AG04449 (cell line): Measurements from ENCODE around the gene AGAP1.

ENCODE experiments used
- CTCF ChIA-PET: fragments of 350-600 bp; formaldehyde crosslinking; extraction: SDS; loops from one replicate; lab custom pipeline; 2021; ENCODE audit warnings: antibody characterized with exemption; lab: Yijun Ruan, JAX
- POLR2A ChIA-PET: fragments of 400-600, 350-600 bp; formaldehyde crosslinking; extraction: SDS; loops from one replicate; lab custom pipeline; 2020; ENCODE audit warnings: antibody characterized with exemption, inconsistent platforms; lab: Yijun Ruan, JAX
- DNase-seq: peaks from one replicate; pipeline ENCODE4 v3.0.0-alpha.2; 2010; ENCODE audit warnings: low read depth, low spot score
- H3K4me3 ChIP-seq: 2 replicates; pipeline ENCODE4 v1.5.1; 2011; ENCODE audit warnings: low read depth, mild to moderate bottlenecking, control low read depth, low read length
- CTCF ChIP-seq: IDR thresholded peaks from one replicate; pipeline ENCODE4 v1.5.1; 2011; ENCODE audit warnings: mild to moderate bottlenecking, moderate library complexity, low read length, control low read depth, inconsistent platforms; ENCODE audit not compliant: insufficient read depth; ENCODE audit errors: missing control alignments

Gene AGAP1

GRCh38 chr2:235848055-235848454 is 354.2 kb downstream of the AGAP1 start:
- no peak for DNase-seq
- POLR2A ChIA-PET: no interaction called here
- no peak overlapping the region for H3K4me3 ChIP-seq
- CTCF ChIA-PET: no interaction called here
- TF ChIP-seq CTCF: no peak

GRCh38 chr2:235848946-235849345 is 355.1 kb downstream of the AGAP1 start:
- CTCF ChIA-PET: no interaction called here
- DNase-seq: no peak
- POLR2A ChIA-PET: no interaction called here
- H3K4me3 ChIP-seq: no peak overlapping the region
- TF ChIP-seq CTCF: no peak

GRCh38 chr2:235849489-235849888 is 355.6 kb downstream of the AGAP1 start:
- CTCF ChIA-PET: no interaction called here

GRCh38 chr2:235850289-235850688 is 356.4 kb downstream of the AGAP1 start:
- POLR2A ChIA-PET: no interaction called here
- no peak overlapping the region for H3K4me3 ChIP-seq
- DNase-seq: no peak
- no peak for TF ChIP-seq CTCF
- CTCF ChIA-PET: no interaction called here

More at GRCh38 chr2:235849489-235849888, 355.6 kb downstream of the AGAP1 start:
- POLR2A ChIA-PET: no interaction called here
- no peak for DNase-seq
- no peak overlapping the region for H3K4me3 ChIP-seq
- TF ChIP-seq CTCF: no peak

GRCh38 chr2:235850771-235851551 is 357.1 kb downstream of the AGAP1 start:
- ChIA-PET POLR2A (no interaction called here), CTCF (no interaction called here)
- DNase-seq: no peak
- no peak for TF ChIP-seq CTCF
- H3K4me3 ChIP-seq: no peak overlapping the region

- DNase-seq: no peak
- POLR2A ChIA-PET: no interaction called here
- H3K4me3 ChIP-seq: no peak overlapping the region
- CTCF ChIA-PET: no interaction called here
- no peak for TF ChIP-seq CTCF
Observed at GRCh38 chr2:235851828-235852525, 358.1 kb downstream of the AGAP1 start.
